ENCODE data around the gene ZNF160.

Gene ZNF160

GRCh38 chr19:53123400-53123799 lies 20.2 kb upstream of the ZNF160 start (continued):
- TF ChIP-seq ZNF488 (tag by site-specific recombination; IDR thresholded peaks at IDR 0.05) (no peak), REPIN1 (tag by site-specific recombination; IDR thresholded peaks at IDR 0.05; ENCODE audit: low read depth) (no peak), SP3 (tag by site-specific recombination; IDR thresholded peaks at IDR 0.05) (no peak), KLF7 (tag by site-specific recombination; IDR thresholded peaks at IDR 0.05; ENCODE audit: borderline replicate concordance) (no peak), ZNF837 (tag by site-specific recombination; IDR thresholded peaks at IDR 0.05) (no peak), ZNF274 (IDR thresholded peaks at IDR 0.05; ENCODE audit: low read length) (no peak), ZNF274 (tag by site-specific recombination; IDR thresholded peaks at IDR 0.05; ENCODE audit: borderline replicate concordance) (no peak), ZNF521 (tag by site-specific recombination; IDR thresholded peaks at IDR 0.05) (no peak)

- CTCF ChIA-PET, result no interaction called here
- no peaks in the 10 kb centered on the region for H3K36me3 ChIP-seq (ENCODE audit: control insufficient read depth in 2 of 2, insufficient read depth in 1 of 2, low read length in 2 of 2)
Measured at GRCh38 chr19:53112286-53112685, 9.1 kb upstream of the ZNF160 start.

GRCh38 chr19:53109527-53109926 lies 6.3 kb upstream of the ZNF160 start:
- H3K9me3 ChIP-seq (ENCODE audit: control insufficient read depth, insufficient read depth, low read depth, low read length), result no peaks in the 10 kb centered on the region
- CTCF ChIA-PET, result no interaction called here
- POLR2A ChIA-PET, result no interaction called here
- no peak overlapping the region for H3K27ac ChIP-seq (ENCODE audit: extremely low read depth, low read depth, low read length)
- H3K36me3 ChIP-seq (ENCODE audit: control insufficient read depth in 2 of 2, insufficient read depth in 1 of 2, low read length in 2 of 2), result no peaks in the 10 kb centered on the region
- TF ChIP-seq ZNF274 (IDR thresholded peaks at IDR 0.05; ENCODE audit: low read length) (no peak), ZNF274 (tag by site-specific recombination; IDR thresholded peaks at IDR 0.05; ENCODE audit: borderline replicate concordance) (no peak), KLF1 (tag by site-specific recombination; IDR thresholded peaks at IDR 0.05) (no peak), ZNF341 (tag by site-specific recombination; IDR thresholded peaks at IDR 0.05; ENCODE audit: low read depth) (no peak), KLF8 (tag by site-specific recombination; IDR thresholded peaks at IDR 0.05) (no peak), BCL6B (tag by site-specific recombination; IDR thresholded peaks at IDR 0.05) (no peak), ZSCAN30 (tag by site-specific recombination; IDR thresholded peaks at IDR 0.05) (no peak), YY2 (tag by site-specific recombination; IDR thresholded peaks at IDR 0.05) (no peak), ZNF121 (tag by site-specific recombination; IDR thresholded peaks at IDR 0.05) (no peak)
- H3K4me3 ChIP-seq (ENCODE audit: low read depth, low read length), result no peak overlapping the region
- H3K4me1 ChIP-seq (ENCODE audit: control insufficient read depth, insufficient read depth, low read length), result no peaks in the 10 kb centered on the region

More at GRCh38 chr19:53112286-53112685, 9.1 kb upstream of the ZNF160 start:
- Histone ChIP-seq H3K9me3 (ENCODE audit: control insufficient read depth, insufficient read depth, low read depth, low read length) (no peaks in the 10 kb centered on the region; the same call in none of the 2 replicates), H3K4me1 (ENCODE audit: control insufficient read depth, insufficient read depth, low read length) (no peaks in the 10 kb centered on the region), H3K4me3 (ENCODE audit: low read depth, low read length) (no peak overlapping the region), H3K27ac (ENCODE audit: extremely low read depth, low read depth, low read length) (no peak overlapping the region)
- TF ChIP-seq KLF16 (tag by site-specific recombination; IDR thresholded peaks at IDR 0.05), result no peak
- no peak for TF ChIP-seq SP7 (tag by site-specific recombination; IDR thresholded peaks at IDR 0.05)
- TF ChIP-seq ZNF354C (tag by site-specific recombination; IDR thresholded peaks at IDR 0.05; ENCODE audit: borderline replicate concordance, low read depth), result no peak
- POLR2A ChIA-PET, result no interaction called here

- POLR2A ChIA-PET, result no interaction called here
- CTCF ChIA-PET, result no interaction called here
- Histone ChIP-seq H3K9me3 (ENCODE audit: control insufficient read depth, insufficient read depth, low read depth, low read length) (no peaks in the 10 kb centered on the region; the same call in 1 of the 2 replicates), H3K36me3 (ENCODE audit: control insufficient read depth in 2 of 2, insufficient read depth in 1 of 2, low read length in 2 of 2) (peaks cover 0 to 16% of the 10 kb centered on the region in 2 experiments; a peak in 2 of 3 replicates), H3K4me1 (ENCODE audit: control insufficient read depth, insufficient read depth, low read length) (no peaks in the 10 kb centered on the region), H3K27ac (ENCODE audit: extremely low read depth, low read depth, low read length) (no peak overlapping the region), H3K4me3 (ENCODE audit: low read depth, low read length) (peak overlapping the region; percentile 89)
- 0 out of 2 replicates have a peak, but pooled peaks have one; percentile 19 for TF ChIP-seq ZNF660 (tag by site-specific recombination; IDR thresholded peaks at IDR 0.05)
- TF ChIP-seq ZNF394 (tag by site-specific recombination; IDR thresholded peaks at IDR 0.05; ENCODE audit: borderline replicate concordance), result no peak
- TF ChIP-seq GLIS1 (tag by site-specific recombination; IDR thresholded peaks at IDR 0.05), result peak; percentile 6; the same call in 1 of the 2 replicates
- no peak for TF ChIP-seq TRIM28 (IDR thresholded peaks at IDR 0.05; ENCODE audit: borderline replicate concordance, low read length)
- no peak for TF ChIP-seq HOXA7 (CRISPR knock-in tag; IDR thresholded peaks at IDR 0.05; ENCODE audit: borderline replicate concordance)
- peak; percentile 29 for TF ChIP-seq ZBTB26 (tag by site-specific recombination; optimal IDR thresholded peaks at IDR 0.05)
- TF ChIP-seq ZBTB20 (tag by site-specific recombination; IDR thresholded peaks at IDR 0.05), result peak; percentile 44; the same call in 1 of the 2 replicates
- peak; percentile 40 for TF ChIP-seq GLIS2 (tag by site-specific recombination; IDR thresholded peaks at IDR 0.05)
Measured at GRCh38 chr19:53102756-53103233, 427 bp downstream of the ZNF160 start.
